ENCODE results near the gene MBNL2. TPM values are rescaled to one million over a fixed set of nuclear protein-coding genes. Genes with fewer than 3 reads are reported as not detected.

Gene MBNL2
- total and polyA plus RNA-seq, 2 of the 13 experiments (the other 11 are each of a cell fraction or from before 2014, with no cell fraction given) = 30.8 to 59.0 TPM

DNA sequence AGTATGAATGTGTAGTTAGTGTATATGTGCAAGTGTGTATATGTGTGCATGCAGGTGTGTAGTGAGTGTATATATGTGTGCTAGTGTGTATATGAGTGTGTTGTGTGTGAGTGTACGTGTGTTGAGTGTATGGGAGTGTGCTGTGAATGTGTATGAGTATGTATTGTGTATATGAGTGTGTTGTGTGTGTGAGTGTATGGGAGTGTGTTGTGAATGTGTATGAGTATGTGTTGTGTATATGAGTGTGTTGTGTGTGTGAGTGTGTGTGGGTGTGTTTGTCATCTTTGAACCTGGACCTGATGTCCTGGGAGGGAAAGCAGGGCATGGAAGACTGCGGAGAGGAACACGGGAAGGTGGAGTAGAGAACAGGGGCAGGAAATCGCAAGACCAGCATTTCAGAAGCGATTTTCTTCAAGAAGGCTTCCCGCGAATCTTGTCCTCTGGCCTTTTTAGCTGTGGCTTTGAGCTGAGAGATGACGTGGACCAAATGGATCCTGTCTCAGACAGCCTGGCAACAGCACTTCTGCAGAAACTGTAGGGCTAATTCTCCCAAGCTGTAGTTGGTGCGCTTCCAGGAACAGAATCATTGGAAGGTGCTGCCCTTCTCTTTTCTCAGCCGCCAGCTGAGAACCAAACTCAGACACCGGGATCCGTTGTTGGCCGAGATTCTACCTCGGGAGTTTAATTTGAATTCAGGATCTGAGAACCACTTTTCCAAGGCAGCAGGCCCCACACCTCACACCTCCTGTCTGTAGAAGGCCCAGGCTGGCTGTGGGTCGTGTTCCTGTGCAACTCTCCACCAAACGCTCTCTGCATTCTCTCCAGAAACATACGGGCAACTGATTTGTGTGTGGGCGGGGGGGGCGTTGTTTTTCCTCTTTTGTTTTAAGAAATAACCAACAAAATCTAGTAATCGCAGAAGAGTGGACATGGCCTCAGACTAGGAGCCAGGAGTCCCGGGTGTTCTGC lies 117.2 kb downstream of the MBNL2 start (continued):
- TF ChIP-seq IRX3 (CRISPR knock-in tag; IDR thresholded peaks at IDR 0.05; ENCODE audit: borderline replicate concordance, low read depth) (no peak), KDM4B (CRISPR knock-in tag; IDR thresholded peaks at IDR 0.05) (no peak), ZNF20 (CRISPR knock-in tag; IDR thresholded peaks at IDR 0.05) (no peak), ZFYVE20 (CRISPR knock-in tag; IDR thresholded peaks at IDR 0.05; ENCODE audit: borderline replicate concordance, low read depth) (no peak), FOXA3 (CRISPR knock-in tag; IDR thresholded peaks at IDR 0.05) (no peak), ZNF674 (CRISPR knock-in tag; IDR thresholded peaks at IDR 0.05; ENCODE audit: low read depth) (no peak), MAFF (IDR thresholded peaks at IDR 0.05; ENCODE audit: low read depth, low read length) (no peak), ZBTB8A (CRISPR knock-in tag; IDR thresholded peaks at IDR 0.05; ENCODE audit: borderline replicate concordance, low read depth) (no peak)
- TF ChIP-seq, protein P1, sequence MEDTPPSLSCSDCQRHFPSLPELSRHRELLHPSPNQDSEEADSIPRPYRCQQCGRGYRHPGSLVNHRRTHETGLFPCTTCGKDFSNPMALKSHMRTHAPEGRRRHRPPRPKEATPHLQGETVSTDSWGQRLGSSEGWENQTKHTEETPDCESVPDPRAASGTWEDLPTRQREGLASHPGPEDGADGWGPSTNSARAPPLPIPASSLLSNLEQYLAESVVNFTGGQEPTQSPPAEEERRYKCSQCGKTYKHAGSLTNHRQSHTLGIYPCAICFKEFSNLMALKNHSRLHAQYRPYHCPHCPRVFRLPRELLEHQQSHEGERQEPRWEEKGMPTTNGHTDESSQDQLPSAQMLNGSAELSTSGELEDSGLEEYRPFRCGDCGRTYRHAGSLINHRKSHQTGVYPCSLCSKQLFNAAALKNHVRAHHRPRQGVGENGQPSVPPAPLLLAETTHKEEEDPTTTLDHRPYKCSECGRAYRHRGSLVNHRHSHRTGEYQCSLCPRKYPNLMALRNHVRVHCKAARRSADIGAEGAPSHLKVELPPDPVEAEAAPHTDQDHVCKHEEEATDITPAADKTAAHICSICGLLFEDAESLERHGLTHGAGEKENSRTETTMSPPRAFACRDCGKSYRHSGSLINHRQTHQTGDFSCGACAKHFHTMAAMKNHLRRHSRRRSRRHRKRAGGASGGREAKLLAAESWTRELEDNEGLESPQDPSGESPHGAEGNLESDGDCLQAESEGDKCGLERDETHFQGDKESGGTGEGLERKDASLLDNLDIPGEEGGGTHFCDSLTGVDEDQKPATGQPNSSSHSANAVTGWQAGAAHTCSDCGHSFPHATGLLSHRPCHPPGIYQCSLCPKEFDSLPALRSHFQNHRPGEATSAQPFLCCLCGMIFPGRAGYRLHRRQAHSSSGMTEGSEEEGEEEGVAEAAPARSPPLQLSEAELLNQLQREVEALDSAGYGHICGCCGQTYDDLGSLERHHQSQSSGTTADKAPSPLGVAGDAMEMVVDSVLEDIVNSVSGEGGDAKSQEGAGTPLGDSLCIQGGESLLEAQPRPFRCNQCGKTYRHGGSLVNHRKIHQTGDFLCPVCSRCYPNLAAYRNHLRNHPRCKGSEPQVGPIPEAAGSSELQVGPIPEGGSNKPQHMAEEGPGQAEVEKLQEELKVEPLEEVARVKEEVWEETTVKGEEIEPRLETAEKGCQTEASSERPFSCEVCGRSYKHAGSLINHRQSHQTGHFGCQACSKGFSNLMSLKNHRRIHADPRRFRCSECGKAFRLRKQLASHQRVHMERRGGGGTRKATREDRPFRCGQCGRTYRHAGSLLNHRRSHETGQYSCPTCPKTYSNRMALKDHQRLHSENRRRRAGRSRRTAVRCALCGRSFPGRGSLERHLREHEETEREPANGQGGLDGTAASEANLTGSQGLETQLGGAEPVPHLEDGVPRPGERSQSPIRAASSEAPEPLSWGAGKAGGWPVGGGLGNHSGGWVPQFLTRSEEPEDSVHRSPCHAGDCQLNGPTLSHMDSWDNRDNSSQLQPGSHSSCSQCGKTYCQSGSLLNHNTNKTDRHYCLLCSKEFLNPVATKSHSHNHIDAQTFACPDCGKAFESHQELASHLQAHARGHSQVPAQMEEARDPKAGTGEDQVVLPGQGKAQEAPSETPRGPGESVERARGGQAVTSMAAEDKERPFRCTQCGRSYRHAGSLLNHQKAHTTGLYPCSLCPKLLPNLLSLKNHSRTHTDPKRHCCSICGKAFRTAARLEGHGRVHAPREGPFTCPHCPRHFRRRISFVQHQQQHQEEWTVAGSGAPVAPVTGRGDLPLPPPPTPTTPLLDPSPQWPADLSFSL (CRISPR knock-in tag; IDR thresholded peaks at IDR 0.05) = peak; percentile 94
- TF ChIP-seq, protein P2, sequence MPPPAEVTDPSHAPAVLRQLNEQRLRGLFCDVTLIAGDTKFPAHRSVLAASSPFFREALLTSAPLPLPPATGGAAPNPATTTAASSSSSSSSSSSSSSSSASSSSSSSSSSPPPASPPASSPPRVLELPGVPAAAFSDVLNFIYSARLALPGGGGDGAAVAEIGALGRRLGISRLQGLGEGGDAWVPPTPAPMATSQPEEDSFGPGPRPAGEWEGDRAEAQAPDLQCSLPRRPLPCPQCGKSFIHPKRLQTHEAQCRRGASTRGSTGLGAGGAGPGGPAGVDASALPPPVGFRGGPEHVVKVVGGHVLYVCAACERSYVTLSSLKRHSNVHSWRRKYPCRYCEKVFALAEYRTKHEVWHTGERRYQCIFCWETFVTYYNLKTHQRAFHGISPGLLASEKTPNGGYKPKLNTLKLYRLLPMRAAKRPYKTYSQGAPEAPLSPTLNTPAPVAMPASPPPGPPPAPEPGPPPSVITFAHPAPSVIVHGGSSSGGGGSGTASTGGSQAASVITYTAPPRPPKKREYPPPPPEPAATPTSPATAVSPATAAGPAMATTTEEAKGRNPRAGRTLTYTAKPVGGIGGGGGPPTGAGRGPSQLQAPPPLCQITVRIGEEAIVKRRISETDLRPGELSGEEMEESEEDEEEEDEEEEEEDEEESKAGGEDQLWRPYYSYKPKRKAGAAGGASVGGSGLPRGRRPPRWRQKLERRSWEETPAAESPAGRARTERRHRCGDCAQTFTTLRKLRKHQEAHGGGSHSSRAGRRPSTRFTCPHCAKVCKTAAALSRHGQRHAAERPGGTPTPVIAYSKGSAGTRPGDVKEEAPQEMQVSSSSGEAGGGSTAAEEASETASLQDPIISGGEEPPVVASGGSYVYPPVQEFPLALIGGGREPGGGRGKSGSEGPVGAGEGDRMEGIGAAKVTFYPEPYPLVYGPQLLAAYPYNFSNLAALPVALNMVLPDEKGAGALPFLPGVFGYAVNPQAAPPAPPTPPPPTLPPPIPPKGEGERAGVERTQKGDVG (CRISPR knock-in tag; IDR thresholded peaks at IDR 0.05; ENCODE audit: borderline replicate concordance) = no peak
- TF ChIP-seq, protein P3, sequence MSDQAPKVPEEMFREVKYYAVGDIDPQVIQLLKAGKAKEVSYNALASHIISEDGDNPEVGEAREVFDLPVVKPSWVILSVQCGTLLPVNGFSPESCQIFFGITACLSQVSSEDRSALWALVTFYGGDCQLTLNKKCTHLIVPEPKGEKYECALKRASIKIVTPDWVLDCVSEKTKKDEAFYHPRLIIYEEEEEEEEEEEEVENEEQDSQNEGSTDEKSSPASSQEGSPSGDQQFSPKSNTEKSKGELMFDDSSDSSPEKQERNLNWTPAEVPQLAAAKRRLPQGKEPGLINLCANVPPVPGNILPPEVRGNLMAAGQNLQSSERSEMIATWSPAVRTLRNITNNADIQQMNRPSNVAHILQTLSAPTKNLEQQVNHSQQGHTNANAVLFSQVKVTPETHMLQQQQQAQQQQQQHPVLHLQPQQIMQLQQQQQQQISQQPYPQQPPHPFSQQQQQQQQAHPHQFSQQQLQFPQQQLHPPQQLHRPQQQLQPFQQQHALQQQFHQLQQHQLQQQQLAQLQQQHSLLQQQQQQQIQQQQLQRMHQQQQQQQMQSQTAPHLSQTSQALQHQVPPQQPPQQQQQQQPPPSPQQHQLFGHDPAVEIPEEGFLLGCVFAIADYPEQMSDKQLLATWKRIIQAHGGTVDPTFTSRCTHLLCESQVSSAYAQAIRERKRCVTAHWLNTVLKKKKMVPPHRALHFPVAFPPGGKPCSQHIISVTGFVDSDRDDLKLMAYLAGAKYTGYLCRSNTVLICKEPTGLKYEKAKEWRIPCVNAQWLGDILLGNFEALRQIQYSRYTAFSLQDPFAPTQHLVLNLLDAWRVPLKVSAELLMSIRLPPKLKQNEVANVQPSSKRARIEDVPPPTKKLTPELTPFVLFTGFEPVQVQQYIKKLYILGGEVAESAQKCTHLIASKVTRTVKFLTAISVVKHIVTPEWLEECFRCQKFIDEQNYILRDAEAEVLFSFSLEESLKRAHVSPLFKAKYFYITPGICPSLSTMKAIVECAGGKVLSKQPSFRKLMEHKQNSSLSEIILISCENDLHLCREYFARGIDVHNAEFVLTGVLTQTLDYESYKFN (CRISPR knock-in tag; conservative IDR thresholded peaks at IDR 0.05) = no peak
- TF ChIP-seq, protein P4, sequence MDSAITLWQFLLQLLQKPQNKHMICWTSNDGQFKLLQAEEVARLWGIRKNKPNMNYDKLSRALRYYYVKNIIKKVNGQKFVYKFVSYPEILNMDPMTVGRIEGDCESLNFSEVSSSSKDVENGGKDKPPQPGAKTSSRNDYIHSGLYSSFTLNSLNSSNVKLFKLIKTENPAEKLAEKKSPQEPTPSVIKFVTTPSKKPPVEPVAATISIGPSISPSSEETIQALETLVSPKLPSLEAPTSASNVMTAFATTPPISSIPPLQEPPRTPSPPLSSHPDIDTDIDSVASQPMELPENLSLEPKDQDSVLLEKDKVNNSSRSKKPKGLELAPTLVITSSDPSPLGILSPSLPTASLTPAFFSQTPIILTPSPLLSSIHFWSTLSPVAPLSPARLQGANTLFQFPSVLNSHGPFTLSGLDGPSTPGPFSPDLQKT (CRISPR knock-in tag; IDR thresholded peaks at IDR 0.05; ENCODE audit: borderline replicate concordance) = no peak
